Tibial artery (tissue), 4 donors: ENCODE measurements around the gene GDPGP1.

Experiments used
- DNase-seq, 2 donors: peaks; one replicate each; pipeline ENCODE4 v3.0.0-alpha.2; 2019
- H3K27ac ChIP-seq, 2 donors: fragments of 200-600 bp; sonication (generic) in 1 of 2; 1 replicate in 1 of 2; 2 replicates in 1 of 2; pipeline ENCODE4 v1.5.1; 2018 to 2019; ENCODE audit warnings: mild to moderate bottlenecking in 1 of 2
- H3K27me3 ChIP-seq, 2 donors: fragments of 200-600 bp; sonication (generic) in 1 of 2; one replicate each; pipeline versions ENCODE4 v1.5.1 to v1.6.0; 2016 to 2019
- H3K36me3 ChIP-seq, 3 donors: fragments of 200-600 bp; sonication (generic) in 2 of 3; one replicate each; pipeline ENCODE4 v1.5.1; 2016 to 2019; ENCODE audit warnings: mild to moderate bottlenecking in 2 of 3
- H3K4me1 ChIP-seq, 4 donors: fragments of 200-600 bp; sonication (generic) in 2 of 4; 1 replicate in 3 of 4; 2 replicates in 1 of 4; pipeline ENCODE4 v1.5.1; 2016 to 2019
- H3K4me3 ChIP-seq, 2 donors: fragments of 200-600 bp; sonication (generic) in 1 of 2; 1 replicate in 1 of 2; 2 replicates in 1 of 2; pipeline ENCODE4 v1.5.1; 2018 to 2019; ENCODE audit warnings: mild to moderate bottlenecking in 2 of 2
- H3K9me3 ChIP-seq, 3 donors: fragments of 200-600 bp; sonication (generic) in 1 of 3; one replicate each; pipeline ENCODE4 v1.5.1; 2016 to 2019
- intact Hi-C: fragments of 100-400 bp; cut with DNase I; formaldehyde crosslinking; loops from one replicate; pipeline ENCODE4 v1.15.0; 2023; ENCODE audit warnings: low total_unique reads
- TF ChIP-seq, protein P1 (sequence below), 2 experiments: fragments of 200-600 bp in 1 of 2; fragments of 450-650 bp in 1 of 2; IDR thresholded peaks; one replicate each; pipeline ENCODE4 v1.5.1; 2017 to 2019; ENCODE audit warnings: antibody characterized with exemption in 2 of 2, mild to moderate bottlenecking in 1 of 2, moderate library complexity in 1 of 2

GDPGP1 gene

DNA sequence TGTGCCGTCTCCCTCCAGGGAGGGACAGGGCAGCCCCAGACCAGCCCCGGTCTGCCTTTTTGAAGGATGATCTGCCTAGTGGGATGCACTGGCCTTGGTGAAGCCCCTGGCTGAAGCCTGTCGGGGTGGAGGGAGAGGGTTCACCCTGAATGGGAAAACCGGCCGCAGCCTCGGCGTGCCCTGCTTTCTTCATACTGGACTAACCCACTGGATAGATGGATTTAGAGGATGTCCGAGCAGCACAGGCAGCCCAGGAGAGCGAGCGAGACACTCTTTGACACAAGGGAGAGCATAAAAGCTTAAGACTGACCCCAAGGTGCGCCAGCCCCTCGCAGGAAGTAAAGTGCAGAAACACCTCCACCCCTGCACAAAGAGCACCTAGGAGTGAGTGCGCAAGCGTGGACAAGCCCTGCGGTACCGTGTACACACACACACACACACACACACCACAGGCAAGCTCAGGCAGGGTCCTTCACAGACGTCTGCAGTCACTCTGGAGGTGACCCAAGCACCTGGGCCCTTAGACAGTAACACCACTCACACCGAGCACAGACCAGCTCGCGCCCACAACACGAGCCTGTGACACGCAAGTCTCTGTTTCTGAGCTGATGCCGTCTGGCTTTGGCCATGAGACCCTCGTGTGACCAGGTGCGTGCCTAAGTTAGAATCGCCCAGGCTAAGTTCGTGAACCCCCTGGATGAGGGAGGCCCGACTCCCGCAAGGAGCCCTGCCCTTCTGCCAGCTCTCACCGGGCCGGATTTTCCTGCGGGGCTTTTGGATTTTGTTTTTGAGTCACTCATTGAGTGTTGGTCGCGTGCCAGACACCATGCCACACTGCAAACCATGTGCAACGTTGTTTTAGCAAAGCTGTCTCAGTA lies 21.5 kb upstream of the GDPGP1 start:
- peaks cover 0 to 35% (median 14%) of the 10 kb centered on the region in 4 donors for H3K4me1 ChIP-seq

DNA sequence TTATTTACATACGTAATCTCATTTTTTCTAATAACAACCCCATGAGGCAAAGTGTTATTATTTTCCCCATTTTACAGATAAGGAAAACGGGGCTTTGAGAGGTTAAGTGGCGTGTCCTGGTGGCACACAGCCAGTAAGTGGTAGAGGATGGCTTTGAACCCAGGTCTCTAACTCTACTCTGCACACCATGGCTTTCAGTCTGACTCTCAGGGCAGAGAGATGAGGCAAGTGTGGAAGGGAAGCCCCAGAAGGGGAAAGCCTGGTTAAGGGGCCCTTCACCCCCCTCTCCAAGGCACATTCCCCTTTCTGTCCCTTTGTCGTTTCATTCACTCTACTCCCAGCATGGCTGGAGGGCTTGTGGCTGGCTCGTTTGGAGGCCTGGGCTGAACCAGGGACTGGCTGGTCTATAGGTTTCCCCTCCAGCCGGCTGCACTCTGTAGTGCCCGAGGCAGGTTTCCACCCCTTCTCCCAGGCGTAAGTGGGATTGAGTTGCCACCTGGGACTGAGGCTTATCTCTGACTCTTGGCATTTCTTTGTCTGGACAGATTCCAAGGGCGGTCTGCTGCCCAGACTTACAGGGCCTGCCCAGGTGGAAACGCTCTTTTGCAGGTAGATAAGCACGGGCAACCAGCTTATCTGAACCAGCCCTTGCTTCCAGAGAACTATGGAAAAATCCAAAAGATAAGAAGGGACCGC lies 20.7 kb upstream of the GDPGP1 start:
- Histone ChIP-seq H3K27me3 (no peaks in the 10 kb centered on the region), H3K27ac (no peak overlapping the region), H3K36me3 (peaks cover 0 to 25% (median 15%) of the 10 kb centered on the region in 3 donors), H3K9me3 (no peaks in the 10 kb centered on the region), H3K4me1 (peaks cover 0 to 35% (median 14%) of the 10 kb centered on the region in 4 donors), H3K4me3 (no peak overlapping the region)
- intact Hi-C loops = no loop called here
- no peak for DNase-seq
- TF ChIP-seq, protein P1, sequence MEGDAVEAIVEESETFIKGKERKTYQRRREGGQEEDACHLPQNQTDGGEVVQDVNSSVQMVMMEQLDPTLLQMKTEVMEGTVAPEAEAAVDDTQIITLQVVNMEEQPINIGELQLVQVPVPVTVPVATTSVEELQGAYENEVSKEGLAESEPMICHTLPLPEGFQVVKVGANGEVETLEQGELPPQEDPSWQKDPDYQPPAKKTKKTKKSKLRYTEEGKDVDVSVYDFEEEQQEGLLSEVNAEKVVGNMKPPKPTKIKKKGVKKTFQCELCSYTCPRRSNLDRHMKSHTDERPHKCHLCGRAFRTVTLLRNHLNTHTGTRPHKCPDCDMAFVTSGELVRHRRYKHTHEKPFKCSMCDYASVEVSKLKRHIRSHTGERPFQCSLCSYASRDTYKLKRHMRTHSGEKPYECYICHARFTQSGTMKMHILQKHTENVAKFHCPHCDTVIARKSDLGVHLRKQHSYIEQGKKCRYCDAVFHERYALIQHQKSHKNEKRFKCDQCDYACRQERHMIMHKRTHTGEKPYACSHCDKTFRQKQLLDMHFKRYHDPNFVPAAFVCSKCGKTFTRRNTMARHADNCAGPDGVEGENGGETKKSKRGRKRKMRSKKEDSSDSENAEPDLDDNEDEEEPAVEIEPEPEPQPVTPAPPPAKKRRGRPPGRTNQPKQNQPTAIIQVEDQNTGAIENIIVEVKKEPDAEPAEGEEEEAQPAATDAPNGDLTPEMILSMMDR (IDR thresholded peaks at IDR 0.05) = no peak

More for the DNA sequence above, 21.5 kb upstream of the GDPGP1 start:
- H3K27ac ChIP-seq = no peak overlapping the region
- H3K9me3 ChIP-seq = no peaks in the 10 kb centered on the region
- no peak overlapping the region for H3K4me3 ChIP-seq
- peaks cover 0 to 19% (median 6%) of the 10 kb centered on the region in 3 donors for H3K36me3 ChIP-seq
- intact Hi-C loops = no loop called here
- TF ChIP-seq, protein P1 (IDR thresholded peaks at IDR 0.05) = no peak
- DNase-seq = no peak
- no peaks in the 10 kb centered on the region for H3K27me3 ChIP-seq

DNA sequence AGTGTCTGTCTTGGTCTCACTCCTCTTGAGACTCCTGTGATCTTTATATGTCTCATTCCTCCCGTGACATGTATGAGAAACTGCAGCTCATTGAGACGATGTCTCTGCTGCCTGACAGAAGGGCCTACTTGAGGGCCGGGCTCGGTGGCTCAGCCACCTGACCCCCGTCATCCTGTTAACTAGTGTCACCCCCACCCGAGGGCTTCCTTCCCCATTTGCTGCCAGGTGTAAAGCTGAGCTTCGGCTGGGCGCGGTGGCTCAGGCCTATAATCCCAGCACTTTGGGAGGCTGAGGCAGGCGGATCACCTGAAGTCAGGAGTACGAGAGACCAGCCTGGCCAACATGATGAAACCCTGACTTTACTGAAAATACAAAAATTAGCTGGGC lies 20.2 kb upstream of the GDPGP1 start:
- Histone ChIP-seq H3K4me3 (no peak overlapping the region), H3K27me3 (no peaks in the 10 kb centered on the region), H3K27ac (no peak overlapping the region), H3K4me1 (peaks cover 0 to 35% (median 14%) of the 10 kb centered on the region in 4 donors), H3K9me3 (no peaks in the 10 kb centered on the region), H3K36me3 (peaks cover 0 to 31% (median 15%) of the 10 kb centered on the region in 3 donors)
- intact Hi-C loops = no loop called here
- TF ChIP-seq, protein P1 (IDR thresholded peaks at IDR 0.05) = no peak
- DNase-seq = no peak

DNA sequence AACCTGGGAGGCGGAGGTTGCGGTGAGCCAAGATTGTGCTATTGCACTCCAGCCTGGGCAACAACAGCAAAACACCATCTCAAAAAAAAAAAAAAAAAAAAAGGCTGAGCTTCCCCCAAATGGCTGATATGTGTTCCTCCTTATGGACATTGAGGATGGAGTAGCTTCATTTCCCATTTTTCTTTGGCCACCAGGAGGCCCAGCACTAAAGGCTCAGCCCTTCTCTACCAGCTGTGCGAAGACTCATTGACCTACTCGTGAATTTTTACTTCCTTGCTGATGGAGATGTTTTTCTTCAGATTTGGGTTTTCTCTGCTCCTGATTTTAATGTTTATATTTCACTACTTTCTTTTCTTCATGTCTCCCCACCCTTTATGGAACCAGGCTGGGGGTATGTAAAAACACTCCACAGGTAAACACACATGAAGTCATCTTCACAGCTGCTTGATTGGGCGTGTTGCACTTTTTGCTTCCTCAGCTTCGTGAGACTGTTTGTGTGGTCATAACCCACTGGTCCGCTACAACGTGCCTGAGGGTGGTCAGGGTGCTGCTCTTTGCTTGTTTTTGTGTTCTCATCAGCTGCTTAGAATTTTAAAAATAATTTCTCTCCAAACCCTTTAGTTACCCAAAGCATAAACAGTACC lies 19.3 kb upstream of the GDPGP1 start:
- intact Hi-C loops = no loop called here
- TF ChIP-seq, protein P1 (IDR thresholded peaks at IDR 0.05) = no peak

DNA sequence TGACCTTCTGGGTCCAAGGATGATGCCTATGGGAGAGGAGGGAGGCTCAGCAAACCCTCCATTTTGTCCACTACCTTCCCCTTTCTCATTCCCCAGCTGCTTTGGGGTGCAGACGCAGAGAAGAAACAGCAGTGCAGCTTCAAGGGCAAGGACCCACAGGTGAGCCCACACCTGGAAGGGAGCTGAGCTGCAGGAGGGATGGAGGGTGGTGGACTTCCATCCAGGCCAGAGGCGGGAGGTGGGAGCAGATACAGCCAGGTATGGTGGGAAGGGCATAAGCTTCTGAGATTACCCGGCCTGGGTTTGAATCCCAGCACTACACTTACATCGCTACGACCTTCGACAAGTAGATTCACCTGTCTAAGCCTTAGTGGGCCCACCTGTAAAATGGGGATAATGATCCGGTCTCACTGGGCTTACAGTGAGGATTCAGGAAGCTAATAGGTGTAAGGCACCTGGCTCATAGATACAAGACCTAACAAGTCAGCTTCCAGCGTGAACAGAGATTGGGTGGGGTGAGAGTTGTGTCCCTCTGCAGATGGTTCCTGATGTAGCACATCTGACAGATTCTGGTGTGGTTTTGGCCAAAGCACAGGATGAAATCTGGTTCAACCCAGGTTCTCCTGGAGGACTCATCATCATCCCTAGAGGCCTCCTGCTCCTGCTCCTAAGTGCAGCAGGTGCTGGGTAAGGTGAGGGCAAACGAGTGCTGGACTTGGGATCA lies 16.2 kb upstream of the GDPGP1 start:
- intact Hi-C loops = no loop called here
- no peaks in the 10 kb centered on the region for H3K27me3 ChIP-seq
- no peak overlapping the region for H3K4me3 ChIP-seq
- H3K27ac ChIP-seq = no peak overlapping the region
- H3K4me1 ChIP-seq = peaks cover 0 to 18% (median 14%) of the 10 kb centered on the region in 4 donors
- H3K36me3 ChIP-seq = peaks cover 0 to 46% (median 15%) of the 10 kb centered on the region in 3 donors
- TF ChIP-seq, protein P1 (IDR thresholded peaks at IDR 0.05) = no peak
- DNase-seq = no peak
- no peaks in the 10 kb centered on the region for H3K9me3 ChIP-seq

More for the DNA sequence above, 19.3 kb upstream of the GDPGP1 start:
- peaks cover 0 to 35% (median 14%) of the 10 kb centered on the region in 4 donors for H3K4me1 ChIP-seq
- no peak for DNase-seq
- peaks cover 0 to 31% (median 15%) of the 10 kb centered on the region in 3 donors for H3K36me3 ChIP-seq
- no peaks in the 10 kb centered on the region for H3K9me3 ChIP-seq
- H3K4me3 ChIP-seq = no peak overlapping the region
- no peak overlapping the region for H3K27ac ChIP-seq
- H3K27me3 ChIP-seq = no peaks in the 10 kb centered on the region
